Nephron (organoid): Measurements from ENCODE around the gene F7.
A peak's percentile ranks its signal among the peaks of the same experiment; 100 is the strongest.

Experiments
- H3K27ac Mint-ChIP-seq, 3 experiments: 2 replicates each; pipeline ENCODE4 v1.8.0; 2020; ENCODE audit warnings: mixed read lengths in 3 of 3, mild to moderate bottlenecking in 2 of 3, moderate library complexity in 1 of 3
- H3K27me3 Mint-ChIP-seq: 2 replicates; pipeline ENCODE4 v1.8.0; 2021; ENCODE audit warnings: low read depth, mild to moderate bottlenecking, moderate library complexity, mixed read lengths
- H3K36me3 Mint-ChIP-seq: 2 replicates; pipeline ENCODE4 v1.8.0; 2020; ENCODE audit warnings: low read depth, mixed read lengths
- H3K4me1 Mint-ChIP-seq: 2 replicates; pipeline ENCODE4 v1.8.0; 2020; ENCODE audit warnings: mixed read lengths
- H3K4me3 Mint-ChIP-seq, 3 experiments: 2 replicates each; pipeline ENCODE4 v1.8.0; 2020; ENCODE audit warnings: mild to moderate bottlenecking in 3 of 3, mixed read lengths in 3 of 3, moderate library complexity in 2 of 3
- H3K9me3 Mint-ChIP-seq: 2 replicates; pipeline ENCODE4 v1.8.0; 2020; ENCODE audit warnings: mixed read lengths
- TF ChIP-seq, protein P1 (sequence below), 3 experiments: fragments of 200-600 bp; sonication (generic); IDR thresholded peaks; one replicate each; pipeline ENCODE4 v1.5.0; 2021; ENCODE audit warnings: antibody characterized with exemption in 3 of 3; ENCODE audit not compliant: unreplicated experiment in 3 of 3

Gene F7

GRCh38 chr13:113146750-113147149 is 41.2 kb downstream of the F7 start:
- Mint-ChIP-seq H3K9me3 (no peaks in the 10 kb centered on the region), H3K27me3 (no peaks in the 10 kb centered on the region), H3K4me1 (peaks cover 7% of the 10 kb centered on the region), H3K27ac (peak overlapping the region in 1 of 3 experiments; percentile 48), H3K36me3 (no peaks in the 10 kb centered on the region), H3K4me3 (no peak overlapping the region)
- TF ChIP-seq, protein P1, sequence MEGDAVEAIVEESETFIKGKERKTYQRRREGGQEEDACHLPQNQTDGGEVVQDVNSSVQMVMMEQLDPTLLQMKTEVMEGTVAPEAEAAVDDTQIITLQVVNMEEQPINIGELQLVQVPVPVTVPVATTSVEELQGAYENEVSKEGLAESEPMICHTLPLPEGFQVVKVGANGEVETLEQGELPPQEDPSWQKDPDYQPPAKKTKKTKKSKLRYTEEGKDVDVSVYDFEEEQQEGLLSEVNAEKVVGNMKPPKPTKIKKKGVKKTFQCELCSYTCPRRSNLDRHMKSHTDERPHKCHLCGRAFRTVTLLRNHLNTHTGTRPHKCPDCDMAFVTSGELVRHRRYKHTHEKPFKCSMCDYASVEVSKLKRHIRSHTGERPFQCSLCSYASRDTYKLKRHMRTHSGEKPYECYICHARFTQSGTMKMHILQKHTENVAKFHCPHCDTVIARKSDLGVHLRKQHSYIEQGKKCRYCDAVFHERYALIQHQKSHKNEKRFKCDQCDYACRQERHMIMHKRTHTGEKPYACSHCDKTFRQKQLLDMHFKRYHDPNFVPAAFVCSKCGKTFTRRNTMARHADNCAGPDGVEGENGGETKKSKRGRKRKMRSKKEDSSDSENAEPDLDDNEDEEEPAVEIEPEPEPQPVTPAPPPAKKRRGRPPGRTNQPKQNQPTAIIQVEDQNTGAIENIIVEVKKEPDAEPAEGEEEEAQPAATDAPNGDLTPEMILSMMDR (IDR thresholded peaks at IDR 0.05; ENCODE audit: unreplicated experiment in 3 of 3), result no peak

DNA sequence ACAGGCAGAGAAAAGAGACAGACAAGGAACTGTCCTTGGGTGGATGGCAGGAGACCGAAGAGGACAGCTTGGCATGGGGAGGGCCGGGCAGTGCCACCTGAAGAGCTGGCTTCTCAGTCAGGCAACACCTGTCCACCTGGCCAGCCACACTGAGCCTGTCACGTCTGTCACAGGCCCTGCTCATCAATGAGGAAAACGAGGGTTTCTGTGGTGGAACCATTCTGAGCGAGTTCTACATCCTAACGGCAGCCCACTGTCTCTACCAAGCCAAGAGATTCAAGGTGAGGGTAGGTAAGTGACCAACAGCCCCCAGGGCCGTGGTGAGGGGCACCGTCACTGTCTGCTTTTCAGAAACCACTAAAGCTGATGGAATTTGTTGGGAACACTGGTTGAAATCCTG is 41.6 kb downstream of the F7 start:
- H3K4me3 Mint-ChIP-seq, result no peak overlapping the region
- no peaks in the 10 kb centered on the region for H3K36me3 Mint-ChIP-seq
- H3K27ac Mint-ChIP-seq, result peak overlapping the region in 1 of 3 experiments; percentile 48
- peaks cover 9% of the 10 kb centered on the region for H3K4me1 Mint-ChIP-seq
- H3K9me3 Mint-ChIP-seq, result no peaks in the 10 kb centered on the region
- TF ChIP-seq, protein P1 (IDR thresholded peaks at IDR 0.05; ENCODE audit: unreplicated experiment in 3 of 3), result no peak
- peaks cover 2% of the 10 kb centered on the region for H3K27me3 Mint-ChIP-seq

DNA sequence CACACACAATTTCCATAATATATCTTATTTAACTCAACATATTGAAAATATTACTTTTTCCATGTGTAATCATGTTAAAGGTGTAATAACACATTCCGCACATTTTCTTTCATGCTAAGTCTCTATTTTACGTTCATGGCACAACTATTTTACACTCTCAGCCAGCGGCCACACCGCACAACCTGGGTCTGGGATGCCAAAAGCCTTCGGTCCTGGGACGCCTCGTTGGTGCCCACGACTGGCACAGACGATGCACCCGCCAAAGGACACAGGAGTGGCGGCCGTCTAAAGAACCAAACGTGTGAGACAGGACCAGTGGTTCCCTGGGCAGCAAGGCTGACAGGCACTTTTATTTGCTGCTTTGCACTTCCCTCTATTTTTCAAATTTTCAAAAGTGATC is 42.8 kb downstream of the F7 start:
- TF ChIP-seq, protein P1 (IDR thresholded peaks at IDR 0.05; ENCODE audit: unreplicated experiment in 3 of 3), result no peak
- H3K27me3 Mint-ChIP-seq, result peaks cover 10% of the 10 kb centered on the region
- no peak overlapping the region for H3K27ac Mint-ChIP-seq
- no peaks in the 10 kb centered on the region for H3K9me3 Mint-ChIP-seq
- no peaks in the 10 kb centered on the region for H3K36me3 Mint-ChIP-seq
- H3K4me1 Mint-ChIP-seq, result peaks cover 17% of the 10 kb centered on the region
- no peak overlapping the region for H3K4me3 Mint-ChIP-seq

GRCh38 chr13:113148940-113149503 is 43.4 kb downstream of the F7 start:
- TF ChIP-seq, protein P1 (IDR thresholded peaks at IDR 0.05; ENCODE audit: unreplicated experiment in 3 of 3), result no peak
- peaks cover 17% of the 10 kb centered on the region for H3K4me1 Mint-ChIP-seq

DNA sequence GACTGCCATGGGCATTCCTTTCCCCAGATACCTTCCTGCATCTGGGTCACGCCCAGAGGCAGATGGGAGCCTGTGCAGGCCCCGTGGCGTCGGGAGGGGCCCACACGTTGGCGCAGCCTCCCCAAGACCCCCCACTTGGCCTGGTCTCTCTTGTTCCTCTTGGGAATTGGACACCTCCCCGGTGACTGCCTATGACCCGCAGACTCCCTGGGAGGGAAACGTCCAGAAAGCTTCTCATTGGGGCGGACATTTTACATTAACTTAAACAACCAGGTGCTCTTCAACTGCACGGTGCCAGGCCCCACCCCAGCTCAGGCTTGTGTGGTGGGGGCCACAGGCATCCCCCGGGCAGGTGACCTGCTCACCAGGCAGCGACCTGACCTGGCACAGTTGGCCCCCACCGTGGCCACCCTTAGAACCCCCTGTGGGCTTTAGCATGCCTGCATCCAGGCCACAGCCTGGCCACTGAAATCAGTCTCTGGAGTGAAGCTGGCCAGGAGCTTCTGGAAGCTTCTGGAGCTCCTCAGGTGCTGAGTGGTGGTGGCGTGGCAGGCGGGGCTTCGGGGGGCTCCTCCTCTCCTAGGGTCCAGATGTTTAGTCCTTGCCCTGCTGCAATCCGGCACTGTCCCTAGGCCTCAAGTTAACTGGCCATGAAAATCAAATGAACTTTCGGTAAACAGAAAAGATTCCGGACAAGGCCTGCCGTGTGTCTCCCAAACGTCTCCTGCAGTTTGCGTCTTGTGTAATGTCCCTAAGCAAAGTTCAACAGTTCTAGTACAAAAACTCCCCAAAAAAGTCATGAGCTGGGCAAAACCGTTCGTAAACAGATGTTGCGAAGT is 44.3 kb downstream of the F7 start:
- TF ChIP-seq, protein P1 (IDR thresholded peaks at IDR 0.05; ENCODE audit: unreplicated experiment in 3 of 3), result no peak
- Mint-ChIP-seq H3K36me3 (no peaks in the 10 kb centered on the region), H3K27me3 (peaks cover 12% of the 10 kb centered on the region), H3K9me3 (no peaks in the 10 kb centered on the region), H3K4me3 (no peak overlapping the region), H3K4me1 (peaks cover 21% of the 10 kb centered on the region), H3K27ac (peak overlapping the region in 2 of 3 experiments; percentile 22 to 49)

More at GRCh38 chr13:113148940-113149503, 43.4 kb downstream of the F7 start:
- peaks cover 12% of the 10 kb centered on the region for H3K27me3 Mint-ChIP-seq
- H3K9me3 Mint-ChIP-seq, result no peaks in the 10 kb centered on the region
- H3K36me3 Mint-ChIP-seq, result no peaks in the 10 kb centered on the region
- H3K27ac Mint-ChIP-seq, result no peak overlapping the region
- no peak overlapping the region for H3K4me3 Mint-ChIP-seq
